GM19395 (cell line): ENCODE data around the gene NRAP.

Experiments used
- ATAC-seq: cut with Tn5 transposase; IDR thresholded peaks from one replicate; pipeline ENCODE4 v1.9.1; 2021; ENCODE audit warnings: mild to moderate bottlenecking, moderate library complexity; ENCODE audit not compliant: unreplicated experiment

The NRAP gene

DNA sequence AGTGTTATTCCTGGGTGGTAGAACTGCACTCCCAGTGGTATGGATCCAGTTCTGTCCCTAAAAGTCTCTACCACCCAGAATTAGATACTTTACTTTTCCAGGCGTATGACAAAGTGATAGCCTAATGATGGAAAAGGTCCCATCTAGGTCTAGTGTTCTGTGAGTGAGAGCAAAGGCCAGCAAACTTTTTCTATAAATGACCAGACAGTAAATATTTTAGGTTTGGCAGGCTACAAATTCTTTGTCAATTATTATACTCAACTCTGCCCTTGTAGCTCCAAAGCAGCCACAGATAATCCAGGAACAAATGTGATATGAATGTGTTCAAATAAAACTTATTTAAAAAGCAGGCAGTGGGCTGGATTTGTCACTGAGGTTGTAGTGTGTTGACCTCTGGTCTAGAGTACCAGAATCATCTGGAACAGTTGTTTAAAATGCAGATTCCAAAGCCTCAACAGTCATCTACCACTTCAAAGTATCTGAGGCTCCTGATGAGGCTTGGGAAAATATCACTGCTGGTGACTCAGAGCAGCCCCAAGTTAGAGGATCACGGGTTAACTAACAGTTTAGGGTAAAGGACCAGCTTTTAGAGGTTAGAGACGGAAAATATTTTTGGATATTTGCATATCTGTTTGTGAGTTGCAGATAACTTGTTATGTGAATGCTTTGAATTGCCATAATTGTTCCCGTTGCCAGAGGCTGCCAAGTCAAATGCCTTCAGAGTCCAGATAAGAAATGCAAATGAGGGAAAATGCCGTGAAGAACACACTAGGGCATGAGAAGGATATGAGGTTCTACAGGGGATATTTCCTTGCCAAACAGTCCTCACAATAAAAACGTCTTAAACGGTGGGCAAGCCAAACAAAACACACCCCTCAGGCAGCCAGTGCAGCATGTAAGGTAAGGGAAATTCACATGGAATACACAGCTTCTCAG is 19.4 kb downstream of the NRAP start:
- no peak for ATAC-seq

DNA sequence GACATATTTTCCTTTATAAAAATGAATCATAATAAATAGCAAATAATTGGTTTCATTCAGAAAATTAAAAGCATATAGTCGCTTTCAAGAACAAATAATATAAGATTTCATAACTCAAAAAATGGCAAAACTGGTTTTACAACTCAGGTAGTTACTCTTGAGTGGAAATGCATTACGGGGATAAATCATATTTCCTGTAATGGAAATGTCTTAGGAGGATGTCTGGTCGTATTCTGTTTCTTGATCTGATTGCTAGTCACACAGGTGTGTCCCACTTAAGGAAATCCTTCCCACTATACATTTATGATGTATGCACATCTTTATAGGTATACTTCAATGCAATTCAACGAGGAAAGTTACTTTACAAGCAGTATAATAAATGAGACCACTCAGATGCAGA is 20.7 kb downstream of the NRAP start:
- ATAC-seq = no peak

DNA sequence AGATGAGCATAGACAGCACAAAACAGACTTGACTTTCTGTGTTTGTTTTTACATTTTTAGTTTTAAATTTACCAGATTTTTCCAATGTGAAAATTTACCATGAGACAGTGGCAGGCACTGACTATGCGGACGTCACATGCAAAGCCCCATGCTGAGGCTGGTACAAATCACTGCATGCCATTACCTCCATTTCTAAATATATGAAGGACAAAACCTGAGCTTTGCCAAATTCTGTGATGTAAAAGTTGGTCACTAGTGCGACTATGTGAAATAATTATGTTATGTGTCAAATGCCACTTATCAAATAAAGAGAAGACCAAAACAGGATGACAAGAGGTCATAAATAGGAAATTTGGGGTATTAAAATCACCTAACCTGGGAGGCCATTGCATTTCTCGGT is 22.1 kb downstream of the NRAP start:
- ATAC-seq = no peak

DNA sequence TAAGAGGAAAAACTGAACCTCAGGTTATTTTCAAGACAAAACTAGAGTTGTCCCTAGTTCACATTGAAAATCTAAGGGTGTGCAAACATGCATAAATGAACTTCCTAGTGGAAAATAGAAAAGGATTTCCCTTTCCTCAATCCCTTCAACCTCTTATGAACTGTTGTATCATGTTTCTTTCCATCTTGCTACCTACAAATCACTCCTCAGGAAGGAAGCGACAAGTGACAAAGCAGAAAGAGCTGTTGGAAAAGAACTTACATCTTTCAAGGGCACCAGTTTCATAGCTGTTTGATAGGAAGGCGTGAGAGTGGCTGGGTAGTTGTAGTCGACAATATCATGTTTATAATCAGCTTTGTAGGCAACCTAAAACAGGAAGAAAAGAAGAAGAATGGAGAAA is 23.9 kb downstream of the NRAP start:
- ATAC-seq = no peak

DNA sequence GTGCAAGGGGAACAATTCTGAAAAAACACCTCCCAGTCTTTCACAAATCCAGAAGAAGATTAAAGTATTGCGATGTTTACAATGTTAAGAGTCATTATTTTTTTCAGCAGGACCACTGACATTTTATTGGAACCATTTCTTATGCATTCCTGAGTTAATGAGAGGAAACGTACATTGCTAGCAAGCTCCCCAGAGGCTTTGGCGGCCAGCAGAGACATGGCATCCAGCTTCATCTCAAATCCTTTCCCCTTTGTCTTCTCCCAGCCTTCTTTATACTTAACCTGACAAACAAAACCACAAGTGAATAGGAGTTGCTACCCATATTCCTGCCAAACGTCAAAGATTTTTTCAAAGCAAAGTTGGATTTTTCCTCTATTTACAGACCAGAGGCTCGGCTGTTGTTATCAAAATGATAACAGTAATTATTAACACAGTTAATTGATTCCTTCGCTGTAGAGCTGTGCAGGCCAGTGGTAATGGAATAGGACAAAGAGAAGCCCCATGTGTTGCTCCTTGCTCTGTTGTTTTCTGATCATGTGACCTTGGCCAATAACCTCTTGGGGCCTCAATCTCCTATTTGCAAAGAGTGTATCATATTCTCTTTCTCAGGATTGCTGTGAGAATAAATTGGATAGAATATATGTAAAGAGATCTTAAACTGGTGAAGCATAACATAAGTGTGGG is 32.0 kb downstream of the NRAP start:
- ATAC-seq = no peak

DNA sequence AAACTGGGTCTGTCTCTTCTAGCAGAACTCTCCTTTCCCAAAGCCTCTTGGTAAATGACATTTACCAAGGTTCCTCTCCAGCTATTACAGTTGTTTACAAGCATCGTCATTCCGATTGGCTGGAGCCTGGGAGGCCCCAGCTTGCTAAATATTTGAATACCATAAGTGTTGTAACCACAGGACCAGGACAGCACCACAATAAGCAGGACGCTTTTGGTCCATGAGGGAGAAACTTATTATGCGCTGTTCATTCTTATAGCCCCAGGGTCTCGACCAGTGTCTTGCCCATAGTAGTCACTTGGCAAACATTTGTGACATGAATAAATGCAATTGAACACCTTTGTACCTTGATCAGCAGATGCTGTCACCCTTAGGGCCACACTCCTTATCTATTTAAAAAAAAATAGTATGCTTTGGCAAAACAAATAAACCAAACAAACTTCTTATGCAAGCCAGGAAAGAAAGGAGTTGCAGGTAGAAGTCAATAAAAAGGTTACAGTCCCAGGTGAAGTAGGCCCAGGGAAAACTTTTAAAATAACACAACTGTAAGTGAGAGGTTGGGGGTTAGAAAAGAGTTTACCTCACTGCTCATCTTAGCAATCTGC is 32.8 kb downstream of the NRAP start:
- no peak for ATAC-seq

DNA sequence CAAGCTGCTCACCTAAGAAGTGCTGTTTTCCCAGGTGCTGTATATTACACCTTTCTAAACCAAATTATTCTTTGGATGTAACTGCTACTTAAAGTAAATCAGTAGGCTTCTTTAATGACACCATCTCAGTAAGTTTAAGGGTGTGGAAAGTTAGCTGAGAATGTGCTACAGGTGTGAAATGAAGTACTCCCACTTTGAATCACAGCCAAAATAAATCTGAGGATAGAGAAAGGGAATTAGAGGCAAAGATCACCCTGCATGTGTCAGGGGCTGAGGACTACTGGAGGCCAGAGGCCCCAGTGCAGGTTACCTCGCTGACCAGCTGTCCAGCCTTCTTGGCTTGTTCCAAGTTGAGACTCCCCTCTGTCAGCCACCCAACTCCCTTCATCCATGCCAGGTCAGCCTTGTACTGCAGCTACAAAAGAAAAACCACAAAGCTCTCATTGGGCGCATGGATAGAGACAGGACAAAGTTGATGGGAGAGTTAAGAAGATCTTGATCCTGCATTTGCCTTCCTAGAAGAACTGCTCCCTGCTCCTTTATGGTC is 35.2 kb downstream of the NRAP start:
- no peak for ATAC-seq

DNA sequence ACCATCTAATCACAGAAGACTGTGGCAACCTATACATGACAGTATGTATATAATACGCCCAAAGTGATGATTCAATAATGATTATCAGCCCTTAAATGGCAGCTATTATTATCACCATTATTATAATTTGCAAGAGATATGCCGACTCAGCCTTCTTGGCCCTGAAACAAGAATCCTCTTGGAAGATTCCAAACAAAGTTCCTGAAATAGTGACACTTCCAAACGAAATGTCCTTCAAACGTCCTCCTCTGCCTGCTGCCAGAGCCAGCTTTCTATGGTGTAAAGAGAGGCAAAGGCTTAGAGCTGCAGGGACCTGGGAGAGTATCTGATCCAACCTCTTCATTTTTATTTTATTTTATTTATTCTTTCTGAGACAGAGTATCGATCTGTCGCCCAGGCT is 36.0 kb downstream of the NRAP start:
- no peak for ATAC-seq

DNA sequence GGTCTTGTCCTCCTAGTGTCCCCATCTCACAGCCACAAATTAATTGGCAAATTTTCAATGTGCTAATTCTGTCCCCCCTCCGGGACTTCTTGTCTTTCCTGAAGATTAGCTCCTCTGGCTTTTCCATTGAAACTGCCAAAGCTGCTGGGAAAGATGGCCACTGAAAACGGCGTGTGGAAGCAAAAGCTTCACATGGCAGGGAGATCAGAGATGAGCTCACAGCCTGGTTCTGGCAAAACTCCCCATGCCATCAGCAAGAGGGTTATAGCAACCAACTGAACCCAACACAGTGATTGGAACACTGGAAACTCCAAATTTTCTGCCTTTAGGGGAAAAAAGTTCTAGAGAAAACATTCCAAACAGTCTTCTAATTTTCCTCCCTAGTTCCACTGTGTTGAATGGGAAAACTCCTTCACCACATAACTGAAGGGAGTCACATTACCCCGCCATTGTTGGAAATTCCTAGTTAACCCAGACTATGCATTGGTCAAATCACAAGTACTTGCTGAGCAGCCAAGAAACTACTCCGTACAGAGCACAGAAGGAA is 37.0 kb downstream of the NRAP start:
- no peak for ATAC-seq

DNA sequence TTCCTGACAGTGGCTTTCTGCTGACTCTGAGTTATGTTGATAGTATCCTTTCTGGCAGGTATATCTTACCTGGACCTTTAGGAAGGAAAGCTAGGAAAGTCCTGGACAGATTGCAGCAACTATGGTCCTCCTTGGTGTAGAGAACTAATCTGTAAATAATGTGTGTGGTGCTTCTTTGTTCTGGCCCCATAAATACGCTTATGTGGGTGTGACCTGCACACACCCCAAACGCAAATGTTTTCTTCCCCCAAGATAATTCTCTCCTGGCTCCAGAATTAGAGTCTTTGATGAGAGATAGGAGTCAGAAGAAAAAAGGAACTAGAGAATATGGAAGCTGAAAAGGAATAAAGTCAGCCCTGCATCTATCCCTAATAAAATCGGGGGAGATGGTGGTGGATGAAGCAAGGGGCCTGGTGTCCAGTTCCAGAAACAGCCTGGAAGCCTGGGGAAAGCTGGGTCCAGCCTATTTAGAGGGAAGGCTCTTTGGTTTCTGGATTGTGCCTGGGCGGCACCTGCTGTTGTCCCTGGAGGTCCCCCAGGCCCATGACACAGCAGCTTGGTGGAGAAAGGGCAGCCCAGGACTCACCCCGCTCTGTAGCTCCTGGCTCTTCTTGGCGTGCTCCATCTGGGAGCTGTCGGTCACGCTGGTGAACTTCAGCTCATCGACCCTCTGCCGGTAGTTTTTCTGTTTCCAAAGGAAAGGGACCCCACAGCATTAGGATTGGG is 38.2 kb downstream of the NRAP start:
- no peak for ATAC-seq

DNA sequence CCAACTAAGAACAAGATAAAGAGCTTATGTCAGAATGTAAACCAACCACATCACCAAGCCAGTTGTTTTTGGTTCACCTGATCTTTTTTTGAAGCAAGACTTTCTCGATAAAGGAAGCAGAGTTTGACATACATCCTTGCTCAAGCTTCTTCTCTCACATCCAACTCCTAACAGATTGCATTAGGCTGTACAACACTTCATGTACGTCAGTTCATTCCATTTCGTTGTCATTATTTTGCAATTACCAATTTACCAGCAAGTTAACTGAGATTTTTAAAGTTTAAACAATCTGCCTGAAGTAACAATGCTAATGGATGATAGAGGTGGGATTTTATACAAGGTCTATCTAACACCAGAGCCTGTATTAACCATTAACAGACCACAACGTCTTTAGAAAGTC is 41.0 kb downstream of the NRAP start:
- no peak for ATAC-seq

DNA sequence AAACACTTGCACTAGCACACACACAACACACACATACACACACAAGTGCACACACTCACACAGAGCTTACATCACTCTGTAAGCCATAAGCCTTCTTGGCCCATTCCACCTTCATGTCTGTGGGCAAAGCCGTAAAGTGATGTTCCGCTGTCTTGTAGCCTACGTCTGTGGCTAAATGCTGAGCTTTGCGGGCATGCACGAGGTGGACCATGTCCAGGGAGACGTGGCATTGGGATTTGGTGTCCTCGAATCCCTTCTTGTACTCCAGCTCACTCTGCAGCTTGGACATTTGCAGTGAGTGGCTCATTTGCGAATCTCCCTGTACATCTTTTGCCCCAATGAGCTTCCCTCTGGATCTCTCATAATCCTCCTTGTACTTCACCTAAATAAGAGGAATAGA is 42.0 kb downstream of the NRAP start:
- no peak for ATAC-seq

DNA sequence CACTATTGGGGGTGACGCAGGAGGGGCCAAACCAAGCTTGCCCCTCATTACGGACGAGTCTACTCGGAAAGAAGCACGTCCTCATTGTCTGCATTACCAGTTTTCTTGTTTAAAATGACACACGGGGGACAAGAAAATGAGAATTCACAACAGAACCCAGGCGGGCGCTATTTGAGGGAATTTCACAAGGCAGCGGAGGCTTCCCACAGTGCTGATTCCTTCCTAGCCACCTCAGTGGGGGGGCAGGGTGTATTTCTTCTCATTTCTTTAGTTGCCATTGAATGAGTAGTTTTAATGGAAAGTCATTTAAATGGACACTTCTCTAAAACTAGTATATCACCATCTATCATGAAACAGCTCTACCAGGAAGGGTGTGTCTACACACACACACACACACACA is 42.9 kb downstream of the NRAP start:
- ATAC-seq = no peak

DNA sequence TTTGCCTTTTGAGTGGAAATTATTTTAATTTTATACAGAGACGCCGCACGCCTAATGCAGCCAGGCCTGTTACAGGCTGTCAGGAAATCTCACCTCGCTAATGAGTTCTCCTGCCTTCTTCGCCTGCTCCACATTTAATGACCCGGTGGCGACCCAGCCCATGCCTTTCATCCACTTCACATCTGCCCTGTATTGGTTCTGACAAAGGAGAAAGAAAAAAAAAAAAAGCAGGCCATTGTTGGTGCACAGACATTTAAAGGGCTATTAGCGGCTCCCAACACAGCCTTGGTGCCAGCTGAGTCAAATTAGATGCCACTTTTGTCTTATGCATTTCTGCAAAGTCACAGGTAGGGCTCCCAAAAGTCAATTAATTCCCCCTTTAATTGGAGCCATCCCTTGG is 43.3 kb downstream of the NRAP start:
- ATAC-seq = no peak

DNA sequence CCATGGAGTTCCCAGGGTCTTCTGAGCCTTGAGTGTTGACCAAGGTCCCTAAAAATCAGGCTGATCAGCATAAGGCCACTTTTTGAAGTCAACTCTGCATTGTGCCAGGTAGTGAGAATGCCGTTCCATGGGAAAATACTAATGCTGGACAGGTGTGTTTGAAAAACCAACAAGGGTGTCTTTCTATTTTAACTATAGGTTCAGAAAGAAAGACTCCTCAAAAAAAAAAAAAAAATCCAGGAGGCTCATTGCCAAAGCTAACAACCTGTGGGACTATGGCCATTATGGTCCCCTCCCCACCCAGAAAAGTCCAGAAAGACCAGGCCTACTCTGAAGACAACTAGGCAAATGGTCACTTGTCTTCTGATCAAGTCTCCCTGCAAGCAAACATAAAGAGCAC is 44.4 kb downstream of the NRAP start:
- ATAC-seq = no peak

DNA sequence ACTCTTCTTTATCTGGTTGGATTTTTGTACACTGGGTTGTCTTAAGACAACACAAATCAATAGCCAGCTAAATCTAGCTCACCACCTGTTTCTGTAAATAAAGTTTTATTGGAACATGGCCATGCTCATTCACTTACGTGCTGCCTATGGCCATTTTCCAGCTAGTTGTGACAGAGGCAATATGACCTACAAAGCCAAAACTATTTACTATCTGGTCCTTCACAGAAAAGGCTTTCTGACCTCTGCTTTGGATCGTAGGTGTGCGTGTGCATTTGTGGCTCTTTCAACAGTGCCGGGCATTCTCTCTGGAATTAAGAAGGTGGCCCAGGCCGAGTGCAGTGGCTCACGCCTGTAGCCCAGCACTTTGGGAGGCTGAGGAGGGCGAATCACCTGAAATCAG is 45.5 kb downstream of the NRAP start:
- ATAC-seq = no peak

DNA sequence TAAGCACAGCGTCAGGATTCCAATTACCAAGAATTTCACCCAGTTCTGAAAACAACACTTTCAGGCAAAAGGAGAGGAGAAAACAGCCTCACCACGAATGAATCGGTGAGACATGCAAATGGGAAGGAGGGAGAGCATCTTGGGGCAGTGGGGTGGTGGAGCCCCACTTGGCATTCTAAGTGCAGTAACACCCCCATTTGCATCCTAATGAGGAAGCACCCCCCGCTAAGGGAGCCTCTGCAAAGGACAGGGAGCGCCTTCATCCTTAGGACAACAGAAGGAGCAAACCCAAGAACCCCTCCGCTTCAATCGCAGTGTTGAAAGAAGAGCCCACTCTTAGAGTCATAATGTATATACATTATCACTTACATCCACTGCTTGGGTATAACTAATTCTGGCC is 46.8 kb downstream of the NRAP start:
- ATAC-seq = no peak

DNA sequence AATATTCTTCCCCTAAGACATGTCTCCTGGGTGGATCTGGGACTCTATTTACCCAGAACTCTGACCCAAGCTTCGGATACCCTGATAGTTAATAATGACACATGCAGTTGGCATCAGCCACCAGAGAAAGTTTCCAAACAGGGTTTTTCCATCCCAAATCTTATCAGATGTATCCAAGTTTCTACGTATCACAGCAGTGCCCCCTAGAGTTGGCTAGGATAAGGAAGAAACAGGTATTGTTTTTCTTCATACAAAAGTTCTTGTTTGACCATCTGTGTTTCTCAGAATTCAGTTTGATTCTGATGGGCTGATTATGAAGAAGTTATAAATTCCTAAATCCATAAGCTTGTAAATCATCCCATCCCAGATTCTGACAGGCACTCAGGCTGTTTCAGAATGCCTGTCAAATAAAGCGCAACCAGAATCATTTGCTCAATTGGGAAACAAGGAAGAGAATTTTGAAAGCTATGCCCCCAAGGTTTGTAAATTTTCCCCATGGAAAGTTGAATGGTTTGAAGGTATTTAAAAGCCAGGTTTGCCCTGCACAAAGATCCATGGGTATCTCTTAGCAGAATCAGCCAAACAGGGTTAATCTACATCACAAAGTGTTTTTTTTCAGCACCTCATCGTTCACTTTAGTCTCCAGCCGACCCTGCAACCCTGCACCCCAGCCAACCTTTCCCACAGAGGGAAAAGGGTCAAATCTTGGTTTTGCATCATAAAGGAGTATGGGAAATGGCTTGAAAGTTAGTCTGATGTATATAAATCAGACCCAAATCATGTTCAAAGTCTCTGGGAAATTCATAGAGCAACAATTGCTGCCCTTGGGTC is 47.4 kb downstream of the NRAP start:
- ATAC-seq = no peak

DNA sequence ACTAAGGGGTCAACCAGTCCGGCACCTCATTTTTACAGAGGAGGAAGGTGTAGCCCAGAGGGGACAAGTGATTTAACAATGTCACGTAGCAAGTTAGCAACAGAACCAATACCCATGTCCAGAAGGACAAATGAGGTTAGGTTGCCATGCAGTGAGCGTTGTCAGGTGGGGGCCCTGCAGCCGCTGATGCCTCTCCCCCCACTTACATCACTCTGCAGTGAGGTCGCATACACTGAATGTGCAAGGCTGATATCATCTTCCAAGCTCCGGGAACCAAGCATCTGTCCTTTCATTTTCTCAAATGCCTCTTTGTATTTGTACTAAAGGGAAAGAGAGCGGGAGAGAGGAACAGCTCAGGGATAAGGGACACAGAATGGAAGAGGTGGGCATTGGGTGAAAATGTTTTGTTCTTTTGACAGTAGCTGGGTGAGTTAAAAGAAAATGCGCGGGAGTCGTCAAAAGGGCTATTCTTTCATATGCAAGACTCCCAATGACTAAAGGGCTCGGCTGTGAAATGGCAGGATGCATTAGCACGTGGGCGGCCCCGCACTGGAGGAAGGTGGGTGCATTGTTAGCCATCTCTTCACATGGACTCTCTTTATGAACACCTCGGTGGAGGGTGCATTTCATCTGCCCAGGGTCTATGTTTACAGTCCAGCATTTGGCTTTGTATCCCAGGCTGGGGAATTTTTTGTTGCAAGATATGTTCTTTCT is 49.7 kb downstream of the NRAP start:
- ATAC-seq = no peak
